HG02623 (cell line): Measurements from ENCODE around the gene NPIPB9.
"Not testable (repeated sequence)": the region's sequence is repeated elsewhere in the genome, so short reads cannot be mapped to it uniquely, and the experiment has no call there.

Experiments used
- ATAC-seq: cut with Tn5 transposase; IDR thresholded peaks from one replicate; pipeline ENCODE4 v1.9.1; 2021; ENCODE audit warnings: moderate library complexity; ENCODE audit not compliant: unreplicated experiment

Gene NPIPB9

GRCh38 chr16:28751487-28751886, at the start of gene NPIPB9:
Gene NPIPB9 (plus strand): TSS chr16:28751787.
- not testable (repeated sequence) for ATAC-seq

GRCh38 chr16:28704246-28704645, 47.3 kb upstream of the NPIPB9 start:
- ATAC-seq, result not testable (repeated sequence)

DNA sequence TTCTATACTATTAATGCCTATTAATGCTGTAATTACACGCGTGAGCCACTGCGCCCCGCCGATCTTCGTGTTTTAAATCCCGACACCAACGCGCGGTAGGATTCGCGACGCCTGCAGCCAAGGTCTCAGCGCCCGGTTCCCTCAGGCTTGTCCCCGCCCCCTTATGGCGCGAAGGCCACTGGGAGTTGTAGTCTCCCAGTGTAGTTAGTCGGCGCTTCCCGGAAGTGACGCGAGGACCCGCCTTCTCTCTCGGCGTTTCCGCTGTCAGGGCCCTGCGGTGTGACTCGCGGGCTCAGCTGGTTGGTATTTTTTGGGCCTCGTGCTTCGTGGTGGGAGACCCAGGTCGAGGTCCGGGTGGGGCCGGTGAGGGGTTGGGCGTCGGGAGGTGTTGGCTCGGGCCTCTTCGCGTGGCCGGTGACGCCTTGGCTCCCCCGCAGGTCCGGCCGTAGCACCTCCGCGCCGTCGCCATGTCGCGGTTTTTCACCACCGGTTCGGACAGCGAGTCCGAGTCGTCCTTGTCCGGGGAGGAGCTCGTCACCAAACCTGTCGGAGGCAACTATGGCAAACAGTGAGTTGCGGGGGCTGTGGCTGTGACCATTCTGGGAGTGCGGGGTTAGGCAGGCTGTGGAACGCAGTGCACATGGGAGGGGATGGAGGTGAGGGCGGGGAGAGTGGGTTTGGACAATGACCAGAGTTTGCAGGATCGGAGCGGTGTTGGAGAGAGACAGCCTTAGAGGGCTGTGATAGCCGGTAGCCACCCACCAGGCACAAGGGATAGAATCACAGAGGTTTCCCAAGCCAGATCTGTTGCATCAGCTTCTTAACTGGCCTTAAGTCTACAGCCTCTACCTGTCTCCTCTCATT, 40.1 kb upstream of the NPIPB9 start, which contains the start of gene EIF3C:
Gene EIF3C, plus strand, starts transcription at position 245 of the 864 bp plus-strand sequence. Its CDS starts 223 bp downstream, at position 468.
- ATAC-seq, result peak; percentile 98

DNA sequence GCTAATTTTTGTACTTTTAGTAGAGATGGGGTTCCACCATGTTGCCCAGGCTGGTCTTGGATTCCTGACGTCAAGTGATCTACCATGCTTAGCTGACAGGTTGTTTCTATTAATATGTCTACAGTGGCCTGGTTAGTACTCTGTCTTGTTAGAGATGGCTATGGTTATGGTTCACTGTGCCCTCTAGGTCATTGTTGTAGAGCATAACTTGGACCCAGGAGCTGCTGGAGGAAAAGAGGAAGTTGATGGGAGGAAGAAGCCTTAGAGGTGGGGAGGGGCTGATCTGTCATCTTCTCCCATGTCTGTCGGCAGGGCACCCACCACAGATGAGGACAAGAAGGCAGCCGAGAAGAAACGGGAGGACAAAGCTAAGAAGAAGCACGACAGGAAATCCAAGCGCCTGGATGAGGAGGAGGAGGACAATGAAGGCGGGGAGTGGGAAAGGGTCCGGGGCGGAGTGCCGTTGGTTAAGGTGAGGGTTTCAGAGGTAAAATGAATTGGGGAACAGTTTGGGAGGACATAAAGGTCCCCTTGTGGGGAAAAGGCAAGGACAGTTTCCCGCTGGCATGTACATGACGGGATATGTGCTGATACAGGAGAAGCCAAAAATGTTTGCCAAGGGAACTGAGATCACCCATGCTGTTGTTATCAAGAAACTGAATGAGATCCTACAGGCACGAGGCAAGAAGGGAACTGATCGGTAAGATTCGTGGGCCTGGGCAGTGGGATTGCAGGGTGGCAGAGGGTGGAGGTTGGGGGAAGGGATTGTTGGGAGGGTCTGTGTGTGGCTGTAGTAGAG, 28.5 kb upstream of the NPIPB9 start:
- not testable (repeated sequence) for ATAC-seq

DNA sequence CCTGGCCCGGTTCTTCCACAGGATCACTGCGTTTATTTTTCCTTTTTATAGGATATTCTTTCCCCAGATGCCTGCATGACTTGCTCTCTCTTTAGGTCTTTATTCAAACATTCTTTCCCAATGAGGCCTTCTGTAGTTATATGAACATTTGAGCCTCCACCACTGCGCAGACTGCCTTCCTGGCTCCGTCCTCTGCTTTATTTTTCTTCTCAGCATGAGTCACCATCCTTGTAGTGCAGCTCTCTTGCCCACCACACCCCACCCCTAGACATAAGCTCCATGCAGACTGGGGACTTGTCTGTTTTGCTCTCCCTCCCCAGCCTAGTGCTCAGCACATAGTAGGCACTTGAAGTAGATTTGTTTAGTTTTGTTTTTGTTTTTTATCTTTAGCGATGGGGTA, 20.3 kb upstream of the NPIPB9 start:
- not testable (repeated sequence) for ATAC-seq

- not testable (repeated sequence) for ATAC-seq
Measured at GRCh38 chr16:28732455-28733124, 19.0 kb upstream of the NPIPB9 start.

- ATAC-seq, result not testable (repeated sequence)
Measured at GRCh38 chr16:28739787-28740186, 11.8 kb upstream of the NPIPB9 start.

DNA sequence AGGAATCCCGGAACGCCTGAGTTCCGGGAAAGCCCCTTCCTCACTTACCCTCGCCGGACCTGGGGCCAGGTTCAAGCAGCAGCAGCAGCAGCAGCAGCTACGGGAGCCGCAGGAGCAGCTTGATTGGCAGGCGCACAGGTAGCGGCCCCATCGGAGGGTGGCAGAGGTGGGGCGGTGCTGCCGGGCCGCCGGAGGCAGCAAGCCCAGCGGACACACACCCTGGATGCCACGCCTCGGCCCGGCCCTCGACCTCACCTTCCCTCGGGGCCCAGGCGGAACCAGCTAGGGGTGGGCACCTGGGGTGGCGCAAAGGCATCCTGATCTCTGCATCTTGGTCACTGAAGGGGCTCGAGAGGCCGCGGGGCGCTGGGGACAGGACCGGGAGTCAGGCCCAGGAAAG, 11.0 kb upstream of the NPIPB9 start:
- ATAC-seq, result not testable (repeated sequence)

GRCh38 chr16:28741295-28741694, 10.3 kb upstream of the NPIPB9 start:
- ATAC-seq, result not testable (repeated sequence)

DNA sequence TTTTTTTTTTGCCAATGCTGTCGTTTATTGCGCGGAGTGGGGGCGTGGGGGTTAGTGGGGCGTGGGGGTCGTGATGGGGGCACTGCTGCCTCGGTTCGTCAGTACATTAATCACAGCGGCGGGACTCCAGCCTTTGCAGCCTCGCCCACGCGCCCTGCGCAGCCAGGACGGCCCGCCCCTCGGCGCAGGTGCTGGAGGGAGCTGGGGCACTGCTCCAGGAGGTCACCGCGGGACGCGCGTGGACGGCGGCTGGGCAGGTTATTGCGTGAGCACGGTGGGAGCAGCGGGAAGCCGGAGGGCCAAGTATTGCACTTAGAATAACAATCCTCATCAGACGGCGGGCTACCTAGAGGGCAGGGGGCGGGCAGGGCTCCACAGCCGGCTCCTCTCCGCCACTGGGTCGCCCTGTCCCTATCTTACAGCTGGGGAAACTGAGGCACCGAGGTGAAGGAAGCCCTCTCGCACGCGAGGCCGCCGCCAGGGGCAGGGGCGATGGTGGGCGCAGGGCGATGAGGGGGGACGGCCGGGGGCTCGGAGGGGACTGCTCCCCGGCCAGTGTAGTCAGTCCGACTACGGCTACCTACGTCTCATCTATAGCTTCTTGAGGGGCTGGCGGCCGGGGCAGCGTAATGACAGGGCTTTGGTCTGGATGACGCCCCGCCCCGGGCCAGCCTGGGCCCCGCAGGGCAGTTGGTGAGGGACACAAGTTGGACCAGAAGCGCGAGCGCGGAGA, 4.8 kb upstream of the NPIPB9 start:
- ATAC-seq, result not testable (repeated sequence)

DNA sequence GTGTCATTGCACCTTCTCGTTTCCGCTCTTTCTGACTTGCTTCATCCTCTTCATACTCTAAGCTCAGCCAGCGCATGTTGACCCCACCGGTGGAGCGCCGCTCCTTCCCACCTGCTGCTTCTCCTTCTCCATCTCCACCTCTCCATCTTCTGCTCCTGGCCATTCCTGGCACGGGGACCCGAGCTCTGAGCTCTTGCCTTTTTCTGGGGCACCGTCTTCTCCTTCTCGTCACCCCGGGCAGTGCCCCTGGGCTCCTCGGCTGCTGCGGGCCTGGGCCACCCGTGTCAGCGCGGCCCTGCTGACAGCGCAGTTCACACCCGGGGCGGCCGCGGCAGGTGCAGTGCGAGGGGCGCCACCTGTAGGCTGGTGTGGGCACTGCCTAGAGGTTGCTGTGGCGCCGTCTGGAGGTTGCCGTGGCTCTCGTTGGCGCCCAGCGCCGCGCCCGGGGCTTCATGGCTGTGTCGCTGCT, 1.6 kb upstream of the NPIPB9 start:
- peak; percentile 94 for ATAC-seq

GRCh38 chr16:28750469-28751067, 1.0 kb upstream of the NPIPB9 start:
- not testable (repeated sequence) for ATAC-seq

DNA sequence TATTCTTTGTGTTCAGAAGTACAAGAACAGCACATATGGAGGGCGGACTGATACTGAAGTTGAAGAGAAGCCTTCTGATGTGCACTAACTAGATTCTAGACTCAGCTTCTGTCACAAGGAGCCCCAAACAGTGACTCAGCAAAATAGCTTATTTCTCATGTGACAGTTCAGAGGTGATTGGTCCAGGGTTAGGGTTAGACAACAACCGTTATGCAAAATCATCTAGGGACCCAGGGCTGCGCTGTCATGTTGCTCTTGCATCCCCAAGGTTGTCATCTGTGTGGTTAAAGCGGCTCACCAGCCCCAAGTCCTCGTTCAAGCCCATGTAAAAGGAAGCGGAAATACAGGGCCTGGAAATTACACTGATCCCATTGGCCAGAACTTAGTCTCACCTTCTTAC, 30.1 kb downstream of the NPIPB9 start:
- not testable (repeated sequence) for ATAC-seq

GRCh38 chr16:28782357-28782756, 30.8 kb downstream of the NPIPB9 start:
- not testable (repeated sequence) for ATAC-seq

GRCh38 chr16:28802235-28803019, 50.8 kb downstream of the NPIPB9 start:
- ATAC-seq, result not testable (repeated sequence)

DNA sequence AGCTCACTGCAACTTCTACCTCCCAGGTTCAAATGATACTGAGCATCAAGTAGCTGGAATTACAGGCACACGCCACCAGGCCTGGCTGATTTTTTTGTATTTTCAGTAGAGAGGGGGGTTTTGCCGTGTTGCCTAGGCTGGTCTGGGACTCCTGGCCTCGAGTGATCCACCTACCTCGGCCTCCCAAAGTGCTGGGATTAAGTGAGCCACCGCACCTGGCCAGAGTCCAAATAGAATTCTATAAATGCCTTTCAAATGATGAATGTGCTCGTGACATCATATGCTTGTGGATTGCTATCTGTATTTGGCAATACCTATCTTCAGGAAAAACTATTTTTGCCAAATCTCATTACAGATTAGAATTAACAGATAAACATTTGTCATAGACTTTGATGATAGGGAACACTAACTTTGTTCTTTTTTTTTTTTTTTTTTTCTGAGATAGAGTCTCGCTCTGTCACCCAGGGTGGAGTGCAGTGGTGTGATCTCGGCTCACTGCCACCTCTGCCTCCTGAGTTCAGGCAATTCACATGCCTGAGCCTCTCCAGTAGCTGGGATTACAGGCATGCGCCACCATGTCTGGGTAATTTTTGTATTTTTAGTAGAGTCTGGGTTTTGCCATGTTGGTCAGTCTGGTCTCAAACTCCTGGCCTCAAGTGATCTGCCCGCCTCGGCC, 56.0 kb downstream of the NPIPB9 start:
- not testable (repeated sequence) for ATAC-seq

DNA sequence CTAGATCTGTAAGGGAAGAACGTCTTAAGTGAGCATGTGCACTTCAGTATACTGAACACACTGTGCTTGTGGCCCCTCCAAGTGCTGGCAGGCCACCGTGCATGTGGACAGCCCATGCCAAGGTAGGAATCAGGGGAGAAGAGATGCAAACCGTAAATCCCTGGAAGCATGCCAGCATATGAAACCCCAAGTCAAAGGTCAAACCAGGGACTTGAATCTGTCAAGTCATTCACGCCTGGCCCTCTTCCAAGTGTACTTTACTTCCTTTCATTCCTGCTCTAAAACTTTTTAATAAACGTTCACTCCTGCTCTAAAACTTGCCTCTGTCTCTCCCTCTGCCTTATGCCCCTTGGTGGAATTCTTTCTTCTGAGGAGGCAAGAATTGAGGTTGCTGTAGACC, 68.4 kb downstream of the NPIPB9 start:
- ATAC-seq, result no peak

- not testable (repeated sequence) for ATAC-seq
Measured at GRCh38 chr16:28820546-28820945, 69.0 kb downstream of the NPIPB9 start.
